Caki2 (cell line): Measurements from ENCODE around the gene CREBBP. TPM values are rescaled to one million over a fixed set of nuclear protein-coding genes. Genes with fewer than 3 reads are reported as not detected.
"Not testable (repeated sequence)": the region's sequence is repeated elsewhere in the genome, so short reads cannot be mapped to it uniquely, and the experiment has no call there.

Experiments
- DNase-seq: peaks from one replicate; pipeline ENCODE4 v3.0.0-alpha.2; 2015; ENCODE audit warnings: low read depth
- in situ Hi-C: cut with HindIII; loops from 2 replicates; pipeline ENCODE4 v1.10.0; 2016; ENCODE audit warnings: low sequenced_read_pairs, low pct_unique_long_range_greater_than_20kb, mixed read lengths
- total RNA-seq: library from RNA; depleted of rRNA; stranded (reverse); fragments of >200 nt; shearing (Covaris generic); gene quantifications from 2 replicates; pipeline ENCODE4 v1.2.3, GENCODE V29; 2014; ENCODE audit warnings: low replicate concordance; rRNA removed

CREBBP gene
- total RNA-seq = 5.2 and 5.6 TPM in 2 replicates

DNA sequence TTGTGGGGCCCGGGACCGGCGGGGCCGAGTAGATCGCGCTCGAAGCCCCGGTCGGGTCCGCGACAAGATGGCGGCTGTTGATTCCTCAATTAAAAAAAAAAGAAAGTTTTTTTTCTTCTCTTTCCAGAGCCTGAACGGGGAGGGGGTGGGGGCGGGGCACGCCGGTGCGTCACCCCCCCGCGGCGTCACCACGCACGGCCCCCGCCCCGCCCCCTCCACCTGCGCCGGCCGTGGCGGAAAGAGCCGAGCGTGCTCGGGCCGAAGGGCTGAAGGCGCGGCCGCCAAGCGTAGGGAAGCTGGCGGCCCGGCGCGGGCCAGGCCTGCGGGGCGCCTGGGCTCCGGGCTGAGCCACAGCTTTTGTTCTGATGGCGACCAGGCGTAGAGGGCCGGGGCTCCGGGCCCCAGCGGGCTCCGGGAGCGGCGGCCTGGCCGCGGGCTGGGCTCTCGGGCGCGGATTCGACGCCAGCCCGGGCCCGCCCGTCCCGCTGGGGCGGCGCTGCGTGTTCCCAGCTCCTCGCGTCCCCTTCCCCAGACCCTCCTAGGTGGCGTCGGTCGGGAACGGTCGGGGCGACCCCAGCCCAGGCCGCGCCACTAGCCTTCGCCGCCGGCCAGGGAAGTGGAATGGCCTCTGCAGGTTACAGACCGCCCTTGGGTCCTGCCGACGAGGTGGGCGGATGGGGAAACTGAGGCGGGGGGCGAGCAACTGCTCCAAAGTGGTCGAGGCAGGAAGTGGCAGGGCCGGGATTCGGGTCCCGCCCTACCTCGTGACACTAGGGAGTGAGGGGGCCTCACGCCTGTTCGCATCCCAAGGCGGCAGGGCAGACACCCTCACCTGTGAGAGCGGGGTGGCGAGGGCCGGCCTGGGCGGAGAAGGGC lies at the start of gene CREBBP:
TSS of gene CREBBP (minus strand) at position 91 of the 876 bp plus-strand sequence. CDS start 797 bp downstream, outside the sequence.
- in situ Hi-C loops = no loop called here
- peak; percentile 81 for DNase-seq

DNA sequence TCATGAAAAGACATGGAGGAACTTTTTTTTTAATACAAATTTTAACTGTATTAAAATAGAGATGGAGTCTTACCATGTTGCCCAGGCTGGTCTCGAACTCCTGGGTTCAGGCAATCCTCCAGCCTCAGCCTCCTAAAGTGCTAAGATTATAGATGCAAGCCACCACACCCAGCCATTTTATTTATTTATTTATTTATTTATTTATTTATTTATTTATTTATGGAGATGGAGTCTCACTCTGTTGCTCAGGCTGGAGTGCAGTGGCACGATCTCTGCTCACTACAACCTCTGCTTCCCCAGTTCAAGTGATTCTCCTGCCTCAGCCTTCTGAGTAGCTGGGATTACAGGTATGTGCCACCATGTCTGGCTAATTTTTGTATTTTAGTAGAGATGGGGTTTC lies 46.6 kb upstream of the CREBBP start:
- in situ Hi-C loops, DNase-seq: not testable (repeated sequence)

DNA sequence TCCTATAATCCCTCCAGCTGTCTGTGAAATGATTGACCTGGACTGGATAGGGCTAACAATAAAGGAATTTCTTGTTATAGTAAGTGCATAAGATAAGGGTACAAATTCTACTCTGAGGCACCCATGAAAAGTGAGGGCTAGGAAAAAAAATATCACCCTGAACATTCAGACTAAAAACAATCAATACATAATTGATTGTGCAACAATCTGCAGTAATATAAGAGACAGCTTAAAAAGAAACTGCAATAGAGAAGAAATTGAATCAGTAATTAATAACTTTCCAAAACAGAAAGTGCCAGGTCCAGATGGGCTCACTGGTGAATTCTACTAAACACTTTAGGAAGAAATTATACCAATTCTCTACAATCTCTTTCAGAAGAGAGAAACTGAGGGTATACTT lies 44.2 kb upstream of the CREBBP start:
- DNase-seq = no peak
- in situ Hi-C loops = no loop called here

- DNase-seq = no peak
- in situ Hi-C loops = no loop called here
Measured at GRCh38 chr16:3922241-3922640, 41.7 kb upstream of the CREBBP start.

GRCh38 chr16:3920206-3920605 lies 39.7 kb upstream of the CREBBP start:
- DNase-seq = no peak
- in situ Hi-C loops = no loop called here

- in situ Hi-C loops = no loop called here
- no peak for DNase-seq
Measured at GRCh38 chr16:3919413-3919812, 38.9 kb upstream of the CREBBP start.

DNA sequence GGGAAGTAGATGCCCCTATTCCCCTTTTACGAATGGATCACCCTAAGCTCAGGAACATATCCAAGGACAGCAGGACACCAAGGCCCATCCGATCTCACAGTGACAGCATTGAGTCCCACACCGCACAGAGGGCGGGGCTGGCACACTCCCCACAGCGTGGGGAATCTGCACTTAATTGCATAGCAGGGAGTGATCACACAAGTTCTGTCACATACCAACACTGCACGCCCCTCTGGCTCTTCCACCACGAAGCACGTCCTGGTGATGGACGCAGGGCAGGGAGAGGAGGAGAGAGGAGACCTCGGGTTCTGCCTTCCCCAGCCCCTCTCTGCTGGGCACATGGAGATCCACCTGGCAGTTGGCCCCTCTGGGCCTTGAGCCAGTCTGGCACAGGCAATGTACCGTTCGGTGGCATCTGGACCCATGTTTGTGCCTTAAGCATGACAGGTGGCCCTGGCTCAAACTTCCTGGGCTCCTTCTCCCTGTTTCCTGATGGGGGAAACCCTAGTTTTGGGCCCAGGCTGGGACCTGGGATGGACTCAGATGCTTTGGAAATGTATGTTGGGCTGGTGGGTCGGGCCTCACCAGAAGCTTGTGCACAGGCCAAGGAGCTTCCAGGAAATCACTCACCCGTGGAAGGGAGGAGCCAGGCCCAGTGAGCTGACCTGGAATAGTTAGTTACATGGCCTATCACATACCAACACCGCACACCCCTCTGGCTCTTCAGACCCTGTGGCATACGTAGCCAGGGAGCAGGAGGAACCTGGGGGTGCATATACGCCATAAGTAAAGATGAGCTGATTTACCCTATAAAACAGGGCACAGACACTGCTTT lies 35.1 kb upstream of the CREBBP start:
- in situ Hi-C loops = no loop called here

DNA sequence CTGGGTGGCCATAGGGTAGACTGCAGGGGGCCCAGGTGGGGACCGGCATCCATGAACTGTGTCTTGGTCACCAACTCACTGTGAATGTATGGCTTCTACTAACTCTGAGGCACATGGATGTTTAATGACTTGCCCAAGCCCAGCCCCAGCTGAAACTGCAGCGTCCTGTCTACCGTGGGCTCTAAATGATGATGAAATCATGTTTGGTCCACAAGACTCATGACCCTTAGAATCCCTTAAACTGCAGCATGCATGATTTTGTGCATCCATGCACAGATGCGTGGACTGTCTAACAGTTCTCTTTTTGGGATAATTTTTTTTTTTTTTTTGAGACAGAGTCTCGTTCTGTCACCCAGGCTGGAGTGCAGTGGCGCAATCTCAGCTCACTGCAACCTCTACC lies 32.4 kb upstream of the CREBBP start:
- in situ Hi-C loops = no loop called here
- DNase-seq = no peak

More for the DNA sequence above, 35.1 kb upstream of the CREBBP start:
- DNase-seq = no peak

DNA sequence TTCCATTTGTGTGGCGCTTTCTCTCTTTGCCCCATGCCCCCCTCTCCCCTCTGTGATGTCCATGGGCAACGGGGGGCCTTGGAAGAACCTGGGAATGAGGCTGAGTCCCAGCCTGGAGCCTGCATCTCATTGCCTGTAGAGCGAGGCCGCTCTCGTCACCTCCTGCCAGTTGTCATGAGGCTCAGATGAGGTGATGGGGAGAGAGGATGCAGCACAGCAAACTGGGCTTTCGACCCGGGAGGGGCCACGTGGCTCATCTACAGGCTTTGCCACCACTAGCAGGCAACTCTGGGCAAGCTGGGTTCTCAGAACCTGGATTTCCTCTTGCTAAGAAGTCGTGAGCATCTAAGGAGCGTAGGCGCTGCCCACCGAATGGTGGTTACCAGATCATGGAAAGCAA lies 31.9 kb upstream of the CREBBP start:
- no peak for DNase-seq

GRCh38 chr16:3911741-3912140 lies 31.2 kb upstream of the CREBBP start:
- in situ Hi-C loops, DNase-seq: not testable (repeated sequence)

More for the DNA sequence above, 31.9 kb upstream of the CREBBP start:
- in situ Hi-C loops = no loop called here

- in situ Hi-C loops = no loop called here
- DNase-seq = no peak
Measured at GRCh38 chr16:3909791-3910583, 29.5 kb upstream of the CREBBP start.

- in situ Hi-C loops = no loop called here
- no peak for DNase-seq
Measured at GRCh38 chr16:3908951-3909437, 28.5 kb upstream of the CREBBP start.

GRCh38 chr16:3907586-3907985 lies 27.1 kb upstream of the CREBBP start:
- no peak for DNase-seq
- in situ Hi-C loops = no loop called here

DNA sequence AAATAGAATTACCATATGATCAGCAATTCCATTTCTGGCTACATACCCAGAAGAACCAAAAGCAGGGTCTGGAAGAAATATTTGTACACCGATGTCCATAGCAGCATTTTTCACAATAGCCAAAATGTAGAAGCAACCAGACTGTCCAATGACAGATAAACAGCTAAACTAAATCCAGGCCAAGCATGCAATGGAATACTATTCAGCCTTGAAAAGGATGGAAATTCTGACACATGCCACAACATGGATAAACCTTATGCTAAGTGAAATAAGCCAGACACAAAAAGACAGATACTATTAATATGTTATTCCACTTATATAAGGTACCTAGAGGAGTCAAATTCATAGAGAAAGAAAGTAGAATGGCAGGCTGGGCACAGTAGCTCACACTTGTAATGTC lies 25.9 kb upstream of the CREBBP start:
- DNase-seq = no peak
- in situ Hi-C loops = no loop called here

- DNase-seq = no peak
Measured at GRCh38 chr16:3904875-3905274, 24.4 kb upstream of the CREBBP start.

GRCh38 chr16:3890091-3890490 lies 9.6 kb upstream of the CREBBP start:
- in situ Hi-C loops = no loop called here
- no peak for DNase-seq

More at GRCh38 chr16:3904875-3905274, 24.4 kb upstream of the CREBBP start:
- in situ Hi-C loops = no loop called here

DNA sequence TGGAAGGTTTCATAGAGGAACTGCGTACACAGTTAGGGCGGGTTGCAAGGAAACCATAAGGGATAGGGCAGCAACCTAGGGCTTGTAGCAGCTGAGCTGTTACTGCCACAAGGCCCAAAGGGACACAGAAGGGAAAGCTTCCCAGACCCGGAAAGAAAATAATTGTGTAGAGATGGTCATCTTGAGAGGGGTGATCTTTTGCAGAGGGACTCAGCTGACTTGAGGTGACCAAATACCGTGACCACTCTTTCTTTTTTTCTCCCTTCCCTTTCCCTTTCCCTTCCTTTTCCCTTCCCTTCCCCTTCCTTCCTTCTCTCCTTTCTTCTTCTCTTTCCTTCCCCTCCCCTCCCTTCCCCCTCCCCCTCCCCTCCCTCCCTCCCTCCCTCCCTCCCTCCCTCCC lies 8.5 kb upstream of the CREBBP start:
- in situ Hi-C loops = no loop called here
- DNase-seq = no peak

DNA sequence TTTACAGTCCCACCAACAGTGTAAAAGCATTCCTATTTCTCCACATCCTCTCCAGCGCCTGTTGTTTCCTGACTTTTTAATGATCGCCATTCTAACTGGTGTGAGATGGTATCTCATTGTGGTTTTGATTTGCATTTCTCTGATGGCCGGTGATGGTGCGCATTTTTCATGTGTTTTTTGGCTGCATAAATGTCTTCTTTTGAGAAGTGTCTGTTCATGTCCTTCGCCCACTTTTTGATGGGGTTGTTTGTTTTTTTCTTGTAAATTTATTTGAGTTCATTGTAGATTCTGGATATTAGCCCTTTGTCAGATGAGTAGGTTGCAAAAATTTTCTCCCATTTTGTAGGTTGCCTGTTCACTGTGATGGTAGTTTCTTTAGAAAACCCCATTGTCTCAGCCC lies 5.5 kb upstream of the CREBBP start:
- in situ Hi-C loops, DNase-seq: not testable (repeated sequence)
